SK-N-SH (cell line): Measurements from ENCODE around the gene SPRY1. TPM values are rescaled to one million over a fixed set of nuclear protein-coding genes. Genes with fewer than 3 reads are reported as not detected.

ENCODE experiments used
- CTCF ChIA-PET: fragments of 300-600, 350-600 bp; formaldehyde crosslinking; extraction: SDS; loops from one replicate; lab custom pipeline; 2021; lab: Yijun Ruan, JAX
- POLR2A ChIA-PET: fragments of 350-600 bp; sonication (Branson Sonifier 250); formaldehyde crosslinking; extraction: SDS; loops from one replicate; lab custom pipeline; 2020; ENCODE audit warnings: antibody characterized with exemption, inconsistent platforms; lab: Yijun Ruan, JAX
- DNase-seq: peaks from one replicate; pipeline ENCODE4 v3.0.0; 2012
- H2AFZ ChIP-seq: fragments of 200-600 bp; sonication (generic); 2 replicates; pipeline ENCODE4 v1.8.1; 2016; ENCODE audit warnings: antibody characterized with exemption, mild to moderate bottlenecking, low read depth
- H3F3A ChIP-seq: fragments of 200-600 bp; sonication (generic); replicated peaks from 2 replicates; pipeline ENCODE3; 2016; ENCODE audit warnings: antibody characterized with exemption, mild to moderate bottlenecking; ENCODE audit not compliant: insufficient read depth
- H3K27ac ChIP-seq, 2 experiments: fragments of 200-500 bp in 1 of 2; fragments of 200-600 bp in 1 of 2; sonication (Bioruptor generic) in 1 of 2; sonication (generic), shearing (Covaris generic) in 1 of 2; 2 replicates each; pipeline versions ENCODE4 v1.5.1 to v1.6.1; 2014 to 2016; ENCODE audit warnings: low read depth in 2 of 2, inconsistent platforms in 1 of 2, low read length in 1 of 2, mild to moderate bottlenecking in 1 of 2, mixed read lengths in 1 of 2
- H3K27me3 ChIP-seq: fragments of 200-600 bp; sonication (generic), shearing (Covaris generic); 2 replicates; pipeline ENCODE4 v1.6.1; 2016; ENCODE audit warnings: mixed run types; ENCODE audit not compliant: insufficient read depth
- H3K36me3 ChIP-seq, 2 experiments: fragments of 200-500 bp in 1 of 2; fragments of 200-600 bp in 1 of 2; sonication (Bioruptor generic) in 1 of 2; sonication (generic) in 1 of 2; replicated peaks in 1 of 2; 2 replicates each; pipeline versions ENCODE3 to v1.5.1; 2014 to 2016; ENCODE audit warnings: low read length in 1 of 2, mild to moderate bottlenecking in 1 of 2; ENCODE audit not compliant: insufficient read depth in 2 of 2, control insufficient read depth in 1 of 2
- H3K4me1 ChIP-seq, 2 experiments: fragments of 200-500 bp in 1 of 2; fragments of 200-600 bp in 1 of 2; sonication (Bioruptor generic) in 1 of 2; sonication (generic), shearing (Covaris generic) in 1 of 2; 2 replicates each; pipeline versions ENCODE4 v1.5.1 to v1.6.1; 2014 to 2016; ENCODE audit warnings: low read depth in 1 of 2, low read length in 1 of 2, mixed run types in 1 of 2; ENCODE audit not compliant: insufficient read depth in 2 of 2, control insufficient read depth in 1 of 2
- H3K4me2 ChIP-seq: fragments of 200-600 bp; sonication (generic), shearing (Covaris generic); 2 replicates; pipeline ENCODE4 v1.6.1; 2017; ENCODE audit warnings: mixed run types
- H3K4me3 ChIP-seq, 2 experiments: fragments of 200-500 bp in 1 of 2; fragments of 200-600 bp in 1 of 2; sonication (Bioruptor generic) in 1 of 2; sonication (generic), shearing (Covaris generic) in 1 of 2; 2 replicates each; pipeline versions ENCODE4 v1.5.1 to v1.8.1; 2014 to 2016; ENCODE audit warnings: low read depth in 2 of 2, inconsistent platforms in 1 of 2, low read length in 1 of 2, mild to moderate bottlenecking in 1 of 2, mixed read lengths in 1 of 2, moderate library complexity in 1 of 2
- H3K79me2 ChIP-seq: fragments of 200-600 bp; sonication (generic); 2 replicates; pipeline ENCODE4 v1.8.1; 2017; ENCODE audit warnings: mild to moderate bottlenecking; ENCODE audit not compliant: insufficient read depth
- H3K9ac ChIP-seq: fragments of 200-600 bp; sonication (generic); 2 replicates; pipeline ENCODE4 v1.6.1; 2017; ENCODE audit warnings: mixed run types
- H3K9me2 ChIP-seq: fragments of 200-600 bp; sonication (generic); 2 replicates; pipeline ENCODE4 v1.6.1; 2017; ENCODE audit warnings: mixed run types
- H3K9me3 ChIP-seq: fragments of 200-600 bp; sonication (generic); 2 replicates; pipeline ENCODE4 v1.6.1; 2017; ENCODE audit warnings: mixed run types, mild to moderate bottlenecking, moderate library complexity
- H4K20me1 ChIP-seq: fragments of 200-600 bp; sonication (generic); 2 replicates; pipeline ENCODE4 v1.6.1; 2017; ENCODE audit warnings: mild to moderate bottlenecking, mixed run types; ENCODE audit not compliant: insufficient read depth
- CHD2 ChIP-seq: fragments of 150-350 bp; IDR thresholded peaks from 2 replicates; pipeline ENCODE4 v1.6.1; 2018; ENCODE audit warnings: low read length; ENCODE audit not compliant: partially characterized antibody
- EP300 ChIP-seq, 2 experiments: IDR thresholded peaks; 2 replicates each; pipeline versions ENCODE4 v1.4.0 to v1.6.1; 2012; ENCODE audit warnings: borderline replicate concordance in 1 of 2, low read depth in 1 of 2, low read length in 1 of 2
- GABPA ChIP-seq: IDR thresholded peaks from 2 replicates; pipeline ENCODE4 v1.4.0; 2012; ENCODE audit warnings: low read depth, mild to moderate bottlenecking
- JUND ChIP-seq: IDR thresholded peaks from 2 replicates; pipeline ENCODE4 v1.4.0; 2012
- MXI1 ChIP-seq: IDR thresholded peaks from 2 replicates; pipeline ENCODE4 v1.6.1; 2012; ENCODE audit warnings: mild to moderate bottlenecking, low read depth, low read length, improper control_type of control experiment
- RFX5 ChIP-seq: IDR thresholded peaks from 2 replicates; pipeline ENCODE4 v1.6.1; 2012; ENCODE audit warnings: mild to moderate bottlenecking, improper control_type of control experiment, low read length
- TAF1 ChIP-seq: IDR thresholded peaks from 2 replicates; pipeline ENCODE4 v1.6.1; 2012; ENCODE audit warnings: low read depth, mild to moderate bottlenecking, low read length, moderate library complexity, borderline replicate concordance
- whole genome bisulfite sequencing: methylation state at CpG from one replicate; pipeline ENCODE4 v1.1.6; 2017; ENCODE audit warnings: low lambda C conversion rate; 5-methylcytosine and 5-hydroxymethylcytosine counted together
- polyA plus RNA-seq, 3 experiments: library from polyadenylated mRNA; depleted of rRNA; stranded (reverse); fragments of >200 nt; gene quantifications; 2 replicates each; pipeline ENCODE4 v1.2.3, GENCODE V29; 2012
- TF ChIP-seq, protein P1 (sequence below): fragments of 150-350 bp; IDR thresholded peaks from 2 replicates; pipeline ENCODE4 v1.6.1; 2017; ENCODE audit warnings: antibody characterized with exemption, low read length, low read depth, borderline replicate concordance
- TF ChIP-seq, protein P2 (sequence below): IDR thresholded peaks from 2 replicates; pipeline ENCODE4 v1.4.0; 2012; ENCODE audit warnings: low read depth
- TF ChIP-seq, protein P3 (sequence below): IDR thresholded peaks from 2 replicates; pipeline ENCODE4 v1.6.1; 2012; ENCODE audit warnings: mild to moderate bottlenecking, low read depth, low read length, moderate library complexity

Gene SPRY1
- polyA plus RNA-seq, 1 of the 3 experiments (the other 2 are of a cell fraction) = 12.4 TPM

DNA sequence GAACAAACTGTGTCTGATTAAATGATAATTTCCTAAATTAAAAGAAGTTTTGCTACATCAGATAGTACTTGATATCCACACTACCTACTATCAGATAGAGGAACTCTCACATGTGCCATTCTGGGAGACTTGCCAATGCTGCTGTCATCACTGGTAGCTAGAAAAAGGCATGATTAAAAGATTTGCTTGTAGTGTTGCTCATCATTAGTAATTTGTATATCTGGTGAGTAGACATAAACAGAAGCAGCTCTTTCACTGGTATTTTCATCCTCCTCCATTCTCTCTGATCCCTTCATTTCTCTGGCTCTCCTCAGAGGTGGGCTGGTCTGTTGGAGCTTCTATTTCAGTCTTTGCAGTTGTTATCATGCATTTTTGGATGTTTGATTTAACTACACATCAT lies 56.0 kb downstream of the SPRY1 start (continued):
- TF ChIP-seq, protein P1, sequence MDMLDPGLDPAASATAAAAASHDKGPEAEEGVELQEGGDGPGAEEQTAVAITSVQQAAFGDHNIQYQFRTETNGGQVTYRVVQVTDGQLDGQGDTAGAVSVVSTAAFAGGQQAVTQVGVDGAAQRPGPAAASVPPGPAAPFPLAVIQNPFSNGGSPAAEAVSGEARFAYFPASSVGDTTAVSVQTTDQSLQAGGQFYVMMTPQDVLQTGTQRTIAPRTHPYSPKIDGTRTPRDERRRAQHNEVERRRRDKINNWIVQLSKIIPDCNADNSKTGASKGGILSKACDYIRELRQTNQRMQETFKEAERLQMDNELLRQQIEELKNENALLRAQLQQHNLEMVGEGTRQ = no peak
- no peak for TF ChIP-seq TAF1
- TF ChIP-seq MXI1 = peak; percentile 68; the same call in 1 of the 2 replicates
- TF ChIP-seq EP300 (IDR thresholded peaks at IDR 0.05; ENCODE audit: borderline replicate concordance in 1 of 2, low read depth in 1 of 2, low read length in 1 of 2) = peak; percentile 27 to 53; a peak in 2 of 4 replicates
- peak; percentile 51 for TF ChIP-seq JUND
- TF ChIP-seq, protein P2, sequence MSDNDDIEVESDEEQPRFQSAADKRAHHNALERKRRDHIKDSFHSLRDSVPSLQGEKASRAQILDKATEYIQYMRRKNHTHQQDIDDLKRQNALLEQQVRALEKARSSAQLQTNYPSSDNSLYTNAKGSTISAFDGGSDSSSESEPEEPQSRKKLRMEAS = peak; percentile 65
- TF ChIP-seq, protein P3, sequence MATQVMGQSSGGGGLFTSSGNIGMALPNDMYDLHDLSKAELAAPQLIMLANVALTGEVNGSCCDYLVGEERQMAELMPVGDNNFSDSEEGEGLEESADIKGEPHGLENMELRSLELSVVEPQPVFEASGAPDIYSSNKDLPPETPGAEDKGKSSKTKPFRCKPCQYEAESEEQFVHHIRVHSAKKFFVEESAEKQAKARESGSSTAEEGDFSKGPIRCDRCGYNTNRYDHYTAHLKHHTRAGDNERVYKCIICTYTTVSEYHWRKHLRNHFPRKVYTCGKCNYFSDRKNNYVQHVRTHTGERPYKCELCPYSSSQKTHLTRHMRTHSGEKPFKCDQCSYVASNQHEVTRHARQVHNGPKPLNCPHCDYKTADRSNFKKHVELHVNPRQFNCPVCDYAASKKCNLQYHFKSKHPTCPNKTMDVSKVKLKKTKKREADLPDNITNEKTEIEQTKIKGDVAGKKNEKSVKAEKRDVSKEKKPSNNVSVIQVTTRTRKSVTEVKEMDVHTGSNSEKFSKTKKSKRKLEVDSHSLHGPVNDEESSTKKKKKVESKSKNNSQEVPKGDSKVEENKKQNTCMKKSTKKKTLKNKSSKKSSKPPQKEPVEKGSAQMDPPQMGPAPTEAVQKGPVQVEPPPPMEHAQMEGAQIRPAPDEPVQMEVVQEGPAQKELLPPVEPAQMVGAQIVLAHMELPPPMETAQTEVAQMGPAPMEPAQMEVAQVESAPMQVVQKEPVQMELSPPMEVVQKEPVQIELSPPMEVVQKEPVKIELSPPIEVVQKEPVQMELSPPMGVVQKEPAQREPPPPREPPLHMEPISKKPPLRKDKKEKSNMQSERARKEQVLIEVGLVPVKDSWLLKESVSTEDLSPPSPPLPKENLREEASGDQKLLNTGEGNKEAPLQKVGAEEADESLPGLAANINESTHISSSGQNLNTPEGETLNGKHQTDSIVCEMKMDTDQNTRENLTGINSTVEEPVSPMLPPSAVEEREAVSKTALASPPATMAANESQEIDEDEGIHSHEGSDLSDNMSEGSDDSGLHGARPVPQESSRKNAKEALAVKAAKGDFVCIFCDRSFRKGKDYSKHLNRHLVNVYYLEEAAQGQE = no peak
- TF ChIP-seq RFX5 = no peak

DNA sequence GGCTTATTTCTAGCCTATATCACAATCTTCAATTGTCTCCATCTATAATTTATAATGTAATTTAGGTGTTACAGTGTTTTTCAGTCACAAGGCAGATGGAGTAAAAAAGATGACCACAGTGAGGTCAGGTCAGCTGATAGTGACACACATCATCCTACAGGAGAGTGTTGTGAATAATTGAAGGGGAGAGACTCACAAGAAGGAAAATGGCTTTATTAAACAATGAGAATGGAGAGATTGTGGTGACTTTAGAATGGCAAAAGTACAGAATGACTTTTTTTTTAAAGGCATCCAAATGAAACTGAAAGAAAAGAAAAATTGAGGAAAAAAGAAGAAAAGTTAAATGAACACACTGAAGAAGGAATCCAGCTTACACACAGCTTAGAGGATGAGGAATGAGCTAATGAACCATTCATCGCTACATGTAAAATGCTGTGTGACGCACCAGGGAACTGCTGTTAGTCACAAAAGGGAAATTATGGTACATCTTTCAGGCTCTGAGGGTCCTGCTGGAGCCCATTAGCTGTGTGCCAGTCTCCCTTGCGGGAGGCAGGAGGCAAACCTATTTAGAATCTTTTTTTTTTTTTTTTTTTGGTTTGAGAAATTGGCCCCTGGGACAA lies 56.6 kb downstream of the SPRY1 start:
- DNase-seq = no peak
- CTCF ChIA-PET = no interaction called here
- Histone ChIP-seq H2AFZ (no peak overlapping the region), H3K9me3 (no peaks in the 10 kb centered on the region), H3K9me2 (no peaks in the 10 kb centered on the region), H3K27me3 (no peaks in the 10 kb centered on the region), H3K27ac (no peak overlapping the region), H3F3A (no peaks in the 10 kb centered on the region), H3K4me3 (no peak overlapping the region), H3K36me3 (no peaks in the 10 kb centered on the region), H4K20me1 (no peaks in the 10 kb centered on the region), H3K4me2 (no peak overlapping the region), H3K4me1 (peaks cover 4 to 18% of the 10 kb centered on the region in 2 experiments; a peak in 2 of 4 replicates), H3K9ac (no peak overlapping the region), H3K79me2 (no peaks in the 10 kb centered on the region)
- WGBS = 91% methylated on average over 3 of the region's 3 CpGs
- POLR2A ChIA-PET = no interaction called here
- TF ChIP-seq CHD2 = no peak
- TF ChIP-seq RFX5 = no peak
- TF ChIP-seq, protein P3 = no peak
- TF ChIP-seq GABPA = no peak
